ENCODE data around the gene GPX2.

GPX2 gene

DNA sequence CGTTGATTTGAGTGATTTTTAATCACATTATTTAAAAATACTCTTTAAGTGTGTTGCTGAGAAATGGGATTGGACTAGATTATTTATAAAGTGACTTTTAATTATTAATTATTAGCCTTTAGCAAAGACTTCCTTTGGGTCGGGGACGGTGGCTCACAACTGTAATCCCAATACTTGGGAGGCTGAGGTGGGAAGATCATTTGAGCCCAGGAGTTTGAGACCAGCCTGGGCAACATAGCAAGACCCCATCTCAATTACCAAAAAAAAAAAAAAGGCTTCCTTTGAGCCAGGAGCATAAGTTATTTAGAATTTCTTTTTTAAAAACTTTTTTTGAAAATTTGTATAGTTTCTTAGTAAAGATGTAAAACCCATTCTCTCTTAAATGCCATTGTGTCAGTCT lies 19.5 kb downstream of the GPX2 start:
- no peaks in the 10 kb centered on the region for H4K20me1 ChIP-seq (ENCODE audit: insufficient read depth, low read length, poor library complexity, severe bottlenecking)
- H3F3A ChIP-seq (ENCODE audit: low read depth) = peaks cover 3% of the 10 kb centered on the region; the same call in 1 of the 2 replicates
- no peaks in the 10 kb centered on the region for H3K27me3 ChIP-seq (ENCODE audit: insufficient read depth, low read length, poor library complexity, severe bottlenecking)
- TF ChIP-seq EZH2phosphoT487 (IDR thresholded peaks at IDR 0.05; ENCODE audit: borderline replicate concordance) = no peak
- TF ChIP-seq, protein P1, sequence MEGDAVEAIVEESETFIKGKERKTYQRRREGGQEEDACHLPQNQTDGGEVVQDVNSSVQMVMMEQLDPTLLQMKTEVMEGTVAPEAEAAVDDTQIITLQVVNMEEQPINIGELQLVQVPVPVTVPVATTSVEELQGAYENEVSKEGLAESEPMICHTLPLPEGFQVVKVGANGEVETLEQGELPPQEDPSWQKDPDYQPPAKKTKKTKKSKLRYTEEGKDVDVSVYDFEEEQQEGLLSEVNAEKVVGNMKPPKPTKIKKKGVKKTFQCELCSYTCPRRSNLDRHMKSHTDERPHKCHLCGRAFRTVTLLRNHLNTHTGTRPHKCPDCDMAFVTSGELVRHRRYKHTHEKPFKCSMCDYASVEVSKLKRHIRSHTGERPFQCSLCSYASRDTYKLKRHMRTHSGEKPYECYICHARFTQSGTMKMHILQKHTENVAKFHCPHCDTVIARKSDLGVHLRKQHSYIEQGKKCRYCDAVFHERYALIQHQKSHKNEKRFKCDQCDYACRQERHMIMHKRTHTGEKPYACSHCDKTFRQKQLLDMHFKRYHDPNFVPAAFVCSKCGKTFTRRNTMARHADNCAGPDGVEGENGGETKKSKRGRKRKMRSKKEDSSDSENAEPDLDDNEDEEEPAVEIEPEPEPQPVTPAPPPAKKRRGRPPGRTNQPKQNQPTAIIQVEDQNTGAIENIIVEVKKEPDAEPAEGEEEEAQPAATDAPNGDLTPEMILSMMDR (conservative IDR thresholded peaks at IDR 0.05; ENCODE audit: low read length) = no peak
- no peaks in the 10 kb centered on the region for H3K9me2 ChIP-seq (replicated peaks; ENCODE audit: low read depth, low read length)
- no peak overlapping the region for H3K4me3 ChIP-seq (ENCODE audit: low read length, poor library complexity, severe bottlenecking)
- H3K9me3 ChIP-seq (ENCODE audit: insufficient read depth, low read depth, low read length) = no peaks in the 10 kb centered on the region
- no peak overlapping the region for H3K9ac ChIP-seq (ENCODE audit: low read depth, low read length, poor library complexity, severe bottlenecking)
- H2AFZ ChIP-seq (ENCODE audit: low read length) = no peak overlapping the region
- H3K79me2 ChIP-seq (ENCODE audit: insufficient read depth, low read length) = peaks cover 4% of the 10 kb centered on the region; the same call in 1 of the 2 replicates
- H3K4me1 ChIP-seq (ENCODE audit: insufficient read depth, low read length, poor library complexity, severe bottlenecking) = peaks cover 24% of the 10 kb centered on the region
- no peak overlapping the region for H3K4me2 ChIP-seq (ENCODE audit: low read depth, low read length, poor library complexity, severe bottlenecking)
- no peaks in the 10 kb centered on the region for H3K36me3 ChIP-seq (ENCODE audit: insufficient read depth, low read length)

- H3K4me2 ChIP-seq (ENCODE audit: low read depth, low read length, poor library complexity, severe bottlenecking) = no peak overlapping the region
- peaks cover 30% of the 10 kb centered on the region for H3K79me2 ChIP-seq (ENCODE audit: insufficient read depth, low read length)
- H3F3A ChIP-seq (ENCODE audit: low read depth) = no peaks in the 10 kb centered on the region
- H3K9me2 ChIP-seq (replicated peaks; ENCODE audit: low read depth, low read length) = no peaks in the 10 kb centered on the region
- H3K4me1 ChIP-seq (ENCODE audit: insufficient read depth, low read length, poor library complexity, severe bottlenecking) = peaks cover 13% of the 10 kb centered on the region
- H2AFZ ChIP-seq (ENCODE audit: low read length) = no peak overlapping the region
- H3K9ac ChIP-seq (ENCODE audit: low read depth, low read length, poor library complexity, severe bottlenecking) = no peak overlapping the region
- H3K9me3 ChIP-seq (ENCODE audit: insufficient read depth, low read depth, low read length) = no peaks in the 10 kb centered on the region
- peaks cover 4% of the 10 kb centered on the region for H4K20me1 ChIP-seq (ENCODE audit: insufficient read depth, low read length, poor library complexity, severe bottlenecking)
- H3K27me3 ChIP-seq (ENCODE audit: insufficient read depth, low read length, poor library complexity, severe bottlenecking) = no peaks in the 10 kb centered on the region
- H3K4me3 ChIP-seq (ENCODE audit: low read length, poor library complexity, severe bottlenecking) = no peak overlapping the region
- H3K36me3 ChIP-seq (ENCODE audit: insufficient read depth, low read length) = no peaks in the 10 kb centered on the region
- TF ChIP-seq, protein P1 (conservative IDR thresholded peaks at IDR 0.05; ENCODE audit: low read length) = no peak
Measured at GRCh38 chr14:64920465-64920864, 22.1 kb downstream of the GPX2 start.

- TF ChIP-seq EZH2phosphoT487 (IDR thresholded peaks at IDR 0.05; ENCODE audit: borderline replicate concordance) = no peak
- TF ChIP-seq, protein P1 (conservative IDR thresholded peaks at IDR 0.05; ENCODE audit: low read length) = no peak
- Histone ChIP-seq H3K4me2 (ENCODE audit: low read depth, low read length, poor library complexity, severe bottlenecking) (no peak overlapping the region), H3K27me3 (ENCODE audit: insufficient read depth, low read length, poor library complexity, severe bottlenecking) (no peaks in the 10 kb centered on the region), H3K9me3 (ENCODE audit: insufficient read depth, low read depth, low read length) (no peaks in the 10 kb centered on the region), H2AFZ (ENCODE audit: low read length) (no peak overlapping the region), H3F3A (ENCODE audit: low read depth) (no peaks in the 10 kb centered on the region), H3K4me1 (ENCODE audit: insufficient read depth, low read length, poor library complexity, severe bottlenecking) (peaks cover 20% of the 10 kb centered on the region), H3K79me2 (ENCODE audit: insufficient read depth, low read length) (peaks cover 38% of the 10 kb centered on the region), H3K9me2 (replicated peaks; ENCODE audit: low read depth, low read length) (no peaks in the 10 kb centered on the region), H4K20me1 (ENCODE audit: insufficient read depth, low read length, poor library complexity, severe bottlenecking) (peaks cover 11% of the 10 kb centered on the region), H3K36me3 (ENCODE audit: insufficient read depth, low read length) (no peaks in the 10 kb centered on the region), H3K9ac (ENCODE audit: low read depth, low read length, poor library complexity, severe bottlenecking) (no peak overlapping the region), H3K4me3 (ENCODE audit: low read length, poor library complexity, severe bottlenecking) (no peak overlapping the region)
Measured at GRCh38 chr14:64919618-64920017, 22.9 kb downstream of the GPX2 start.
